Gastroesophageal sphincter (tissue), 4 donors: ENCODE results near the gene MORF4L1. TPM values are rescaled to one million over a fixed set of nuclear protein-coding genes. Genes with fewer than 3 reads are reported as not detected.
"Not testable (repeated sequence)": the region's sequence is repeated elsewhere in the genome, so short reads cannot be mapped to it uniquely, and the experiment has no call there.

Experiments
- ATAC-seq: fragments of 150-250 bp; one replicate; pipeline ENCODE4 v1.9.1; 2016; ENCODE audit warnings: mild to moderate bottlenecking, moderate library complexity
- H3K27ac ChIP-seq, 4 donors: fragments of 200-600 bp; sonication (generic) in 3 of 4; 1 replicate in 3 of 4; 2 replicates in 1 of 4; pipeline ENCODE4 v1.5.1; 2016 to 2019
- H3K27me3 ChIP-seq: fragments of 200-600 bp; sonication (generic); one replicate; pipeline ENCODE4 v1.5.1; 2019
- H3K36me3 ChIP-seq, 2 donors: fragments of 200-600 bp; sonication (generic); one replicate each; pipeline ENCODE4 v1.5.1; 2019; ENCODE audit warnings: control low read depth in 1 of 2
- H3K4me1 ChIP-seq, 3 donors: fragments of 200-600 bp; sonication (generic); 1 replicate in 2 of 3; 2 replicates in 1 of 3; pipeline ENCODE4 v1.5.1; 2016 to 2019; ENCODE audit warnings: control low read depth in 2 of 3
- H3K4me3 ChIP-seq, 2 donors: fragments of 200-600 bp; sonication (generic); one replicate each; pipeline ENCODE4 v1.5.1; 2019; ENCODE audit warnings: mild to moderate bottlenecking in 1 of 2, moderate library complexity in 1 of 2
- H3K9me3 ChIP-seq, 3 donors: fragments of 200-600 bp; sonication (generic); one replicate each; pipeline ENCODE4 v1.5.1; 2017 to 2019; ENCODE audit warnings: control low read depth in 2 of 3
- CTCF ChIP-seq, 4 experiments: fragments of 200-600 bp in 2 of 4; fragments of 450-650 bp in 2 of 4; sonication (generic) in 1 of 4; IDR thresholded peaks; one replicate each; pipeline ENCODE4 v1.5.1; 2017 to 2019; ENCODE audit warnings: antibody characterized with exemption in 4 of 4, mild to moderate bottlenecking in 2 of 4, moderate library complexity in 2 of 4
- EP300 ChIP-seq: sonication (generic); formaldehyde crosslinking; IDR thresholded peaks from one replicate; pipeline ENCODE4 v1.6.1; 2017; ENCODE audit warnings: antibody characterized with exemption, mild to moderate bottlenecking
- POLR2A ChIP-seq, 2 donors: fragments of 450-650 bp; IDR thresholded peaks; one replicate each; pipeline ENCODE4 v1.6.1; 2017; ENCODE audit warnings: antibody characterized with exemption in 2 of 2, mild to moderate bottlenecking in 2 of 2, moderate library complexity in 1 of 2
- POLR2AphosphoS5 ChIP-seq: sonication (generic); formaldehyde crosslinking; IDR thresholded peaks from one replicate; pipeline ENCODE4 v1.6.1; 2017; ENCODE audit warnings: antibody characterized with exemption
- WGBS, 2 donors: methylation state at CpG; one replicate each; pipeline ENCODE4 v1.1.5; 2018; ENCODE audit warnings: low coverage in 1 of 2; 5-methylcytosine and 5-hydroxymethylcytosine counted together
- total RNA-seq, 4 donors: library from RNA; depleted of rRNA; stranded (reverse); fragments of >200 nt; gene quantifications; one replicate each; pipeline ENCODE4 v1.1.0, GENCODE V29; 2016

Gene MORF4L1
- total RNA-seq, 4 donors from 2014 or later: 347 to 449 (median 406) TPM

GRCh38 chr15:78902281-78903032 lies 29.8 kb downstream of the MORF4L1 start:
- TF ChIP-seq POLR2AphosphoS5: peak; percentile 21
- not testable (repeated sequence) for H3K27ac ChIP-seq, H3K4me3 ChIP-seq, ATAC-seq, H3K9me3 ChIP-seq, H3K27me3 ChIP-seq
- Histone ChIP-seq H3K36me3 (peaks cover 0 to 98% of the 10 kb centered on the region in 2 donors), H3K4me1 (peaks cover 0 to 30% (median 2%) of the 10 kb centered on the region in 3 donors)
- 63 to 71% methylated on average over 7 to 13 of the region's 13 CpGs for WGBS, 2 donors

GRCh38 chr15:78904599-78905358 lies 32.1 kb downstream of the MORF4L1 start:
- Histone ChIP-seq H3K4me3 (no peak overlapping the region), H3K36me3 (peaks cover 0 to 98% of the 10 kb centered on the region in 2 donors), H3K4me1 (peaks cover 2 to 38% (median 3%) of the 10 kb centered on the region in 3 donors), H3K27ac (no peak overlapping the region), H3K27me3 (no peaks in the 10 kb centered on the region), H3K9me3 (no peaks in the 10 kb centered on the region)
- no peak for ATAC-seq
- TF ChIP-seq CTCF (IDR thresholded peaks at IDR 0.05) (no peak), EP300 (no peak), POLR2A (IDR thresholded peaks at IDR 0.05) (no peak), POLR2AphosphoS5 (no peak)
- 67 to 88% methylated on average over 5 to 6 of the region's 6 CpGs for WGBS, 2 donors

DNA sequence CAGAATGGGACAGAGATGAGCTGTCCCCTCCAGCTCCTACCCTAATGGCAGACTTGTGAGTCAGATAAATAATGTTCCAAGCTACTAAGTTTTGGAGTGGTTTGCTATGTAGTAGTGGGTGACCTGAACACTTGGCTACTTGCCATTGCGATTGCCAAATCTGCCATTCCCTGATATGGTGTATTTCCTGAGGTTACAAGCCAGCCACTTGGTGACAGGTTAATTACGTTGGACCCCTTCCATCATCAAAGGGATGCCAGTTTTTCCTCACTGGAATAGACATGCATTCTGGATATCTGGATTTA lies 33.6 kb downstream of the MORF4L1 start:
- Histone ChIP-seq H3K4me3 (no peak overlapping the region), H3K27ac (no peak overlapping the region), H3K9me3 (no peaks in the 10 kb centered on the region), H3K36me3 (peaks cover 0 to 98% of the 10 kb centered on the region in 2 donors), H3K4me1 (peaks cover 2 to 45% (median 3%) of the 10 kb centered on the region in 3 donors), H3K27me3 (no peaks in the 10 kb centered on the region)
- 38 to 55% methylated on average over 2 of the region's 2 CpGs for WGBS, 2 donors
- no peak for TF ChIP-seq CTCF (IDR thresholded peaks at IDR 0.05)
- TF ChIP-seq POLR2A (IDR thresholded peaks at IDR 0.05): no peak
- peak; percentile 78 for TF ChIP-seq POLR2AphosphoS5
- TF ChIP-seq EP300: no peak
- peak; percentile 61 for ATAC-seq

DNA sequence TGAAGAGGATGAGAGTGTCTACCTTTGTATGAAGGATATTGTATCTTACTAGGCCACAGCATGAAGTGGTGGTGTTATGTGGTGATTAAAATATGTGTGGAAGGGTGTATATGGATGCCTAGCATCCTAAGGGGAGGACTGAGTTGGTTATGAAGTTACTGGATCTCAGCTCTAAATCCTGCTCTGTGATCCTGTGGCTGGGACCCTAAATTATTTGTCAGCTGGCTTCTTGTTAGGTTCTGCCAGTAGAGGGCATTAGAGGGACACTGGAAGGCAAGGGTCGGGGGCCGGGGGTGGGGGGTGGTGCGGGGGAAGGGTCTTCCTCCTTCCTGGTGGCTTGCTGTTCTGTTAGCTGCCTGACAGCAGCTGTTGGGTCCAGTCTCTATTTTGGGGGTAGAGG lies 34.9 kb downstream of the MORF4L1 start:
- Histone ChIP-seq H3K4me3 (no peak overlapping the region), H3K27ac (peak overlapping the region in 1 of 4 donors; percentile 29), H3K4me1 (peaks cover 2 to 37% (median 3%) of the 10 kb centered on the region in 3 donors), H3K9me3 (no peaks in the 10 kb centered on the region), H3K36me3 (peaks cover 0 to 98% of the 10 kb centered on the region in 2 donors), H3K27me3 (no peaks in the 10 kb centered on the region)
- TF ChIP-seq POLR2A (IDR thresholded peaks at IDR 0.05): no peak
- TF ChIP-seq EP300: no peak
- peak; percentile 3 for TF ChIP-seq POLR2AphosphoS5
- TF ChIP-seq CTCF (IDR thresholded peaks at IDR 0.05): peak in 1 of 4 experiments; percentile 27
- no peak for ATAC-seq
- no CpG with 5 or more reads among the region's 3 CpGs for WGBS, 2 donors

DNA sequence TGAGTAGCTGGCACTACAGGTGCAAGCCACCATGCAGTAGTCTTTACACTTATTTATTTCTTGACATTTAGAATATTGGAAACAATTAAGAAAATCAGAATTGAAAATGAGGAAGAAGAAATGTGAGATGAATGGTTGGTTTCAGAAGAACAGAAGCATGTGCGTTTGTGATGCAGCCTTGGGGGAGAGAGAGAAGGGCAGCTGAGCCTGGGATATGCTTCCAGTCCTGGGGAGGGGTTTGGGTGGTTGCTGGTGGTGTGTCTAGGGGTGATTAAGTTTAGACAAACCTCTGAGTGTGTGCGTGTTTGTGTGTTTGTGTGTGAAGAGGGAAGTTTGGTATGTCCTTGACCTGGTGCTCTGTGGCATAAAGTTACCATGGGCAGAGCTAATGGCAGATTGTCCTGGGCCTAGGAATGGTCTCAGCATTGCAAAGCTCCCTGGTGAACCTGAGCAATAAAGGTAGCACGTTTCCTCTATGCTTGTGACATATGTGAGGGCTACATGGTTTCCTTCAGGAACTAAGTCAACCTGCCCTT lies 36.5 kb downstream of the MORF4L1 start:
- WGBS, 2 donors: 43% methylated on average over 3 of the region's 3 CpGs
- Histone ChIP-seq H3K4me3 (no peak overlapping the region), H3K9me3 (no peaks in the 10 kb centered on the region), H3K4me1 (peaks cover 2 to 47% (median 10%) of the 10 kb centered on the region in 3 donors), H3K36me3 (peaks cover 0 to 97% of the 10 kb centered on the region in 2 donors), H3K27me3 (no peaks in the 10 kb centered on the region), H3K27ac (no peak overlapping the region)
- no peak for ATAC-seq
- TF ChIP-seq POLR2AphosphoS5 (no peak), EP300 (no peak), CTCF (IDR thresholded peaks at IDR 0.05) (no peak), POLR2A (IDR thresholded peaks at IDR 0.05) (no peak)
